Inflammatory macrophage (primary cell): ENCODE measurements around the gene NLN.
"Not testable (repeated sequence)": the region's sequence is repeated elsewhere in the genome, so short reads cannot be mapped to it uniquely, and the experiment has no call there.

ENCODE experiments used
- DNase-seq, 2 donors: peaks; one replicate each; pipeline ENCODE4 v3.0.0-alpha.2; 2020 to 2022

The NLN gene

DNA sequence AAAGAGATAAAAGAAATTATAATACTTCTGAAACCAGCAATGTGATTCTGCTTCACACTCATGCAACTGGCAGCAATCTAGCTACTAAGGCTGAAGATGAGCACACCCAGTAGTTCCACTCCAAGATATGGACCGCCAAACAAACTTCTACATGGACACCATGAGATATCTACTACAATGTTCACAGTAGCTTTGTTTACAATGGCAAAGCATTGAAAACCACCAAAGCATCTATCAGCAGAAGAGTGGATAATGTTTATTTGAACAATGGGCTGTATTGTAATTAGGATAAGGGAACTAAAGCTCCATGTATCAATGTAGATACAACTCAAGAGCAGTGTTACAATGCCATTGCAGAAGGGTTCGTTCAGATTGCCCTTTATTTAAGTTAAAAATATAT is 113.2 kb downstream of the NLN start:
- DNase-seq = no peak

DNA sequence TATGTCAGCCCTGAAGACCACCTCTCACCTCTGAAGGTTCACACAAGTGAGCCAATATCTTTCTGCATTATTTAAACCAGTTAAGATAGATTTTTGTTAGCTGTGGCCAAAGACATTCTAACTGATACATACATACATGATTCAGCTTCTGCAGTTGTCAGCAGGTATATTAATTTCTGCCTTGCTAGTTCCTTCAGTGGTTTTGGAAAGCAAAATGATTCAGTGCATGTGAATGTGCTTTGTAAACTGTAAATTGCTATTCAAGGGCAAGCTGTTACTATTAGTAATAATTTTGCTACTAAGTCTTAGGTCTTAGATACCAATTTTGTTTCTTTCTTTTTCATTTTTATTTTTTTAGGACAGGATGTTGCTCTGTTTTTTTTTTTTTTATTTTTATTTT is 115.1 kb downstream of the NLN start:
- no peak for DNase-seq

DNA sequence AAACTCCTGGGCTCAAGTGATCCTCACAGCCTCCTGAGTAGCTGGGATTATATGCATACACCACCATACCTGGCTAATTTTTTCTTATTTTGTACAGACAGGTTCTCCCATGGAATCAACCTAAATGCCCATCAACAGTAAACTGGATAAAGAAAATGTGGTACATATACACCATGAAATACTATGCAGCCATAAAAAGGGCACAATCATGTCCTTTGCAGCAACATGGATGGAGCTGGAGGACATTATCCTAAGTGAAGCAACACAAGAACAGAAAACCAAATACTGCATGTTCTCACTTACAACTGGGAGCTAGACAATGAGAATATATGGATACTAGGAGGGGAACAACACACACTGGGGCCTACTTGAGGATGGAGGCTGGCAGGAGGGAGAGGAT is 117.2 kb downstream of the NLN start:
- DNase-seq = not testable (repeated sequence)

DNA sequence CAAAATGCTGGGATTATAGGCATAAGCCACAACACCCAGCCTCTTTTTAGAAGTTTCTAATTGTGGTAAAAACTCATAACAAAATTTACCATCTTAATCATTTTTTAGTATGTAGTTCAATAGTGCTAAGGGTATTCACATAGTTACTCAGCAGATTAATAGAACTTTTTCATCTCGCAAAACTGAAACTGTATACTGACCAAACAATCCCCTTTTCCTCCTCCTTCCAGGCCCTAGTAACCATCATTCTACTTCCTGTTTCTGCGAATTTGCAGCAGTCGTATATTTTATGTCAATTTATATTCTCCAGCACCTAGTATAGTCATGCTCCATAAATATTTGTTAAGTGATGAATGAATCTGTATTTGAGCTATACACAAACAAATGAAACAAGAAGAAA is 118.1 kb downstream of the NLN start:
- no peak for DNase-seq

DNA sequence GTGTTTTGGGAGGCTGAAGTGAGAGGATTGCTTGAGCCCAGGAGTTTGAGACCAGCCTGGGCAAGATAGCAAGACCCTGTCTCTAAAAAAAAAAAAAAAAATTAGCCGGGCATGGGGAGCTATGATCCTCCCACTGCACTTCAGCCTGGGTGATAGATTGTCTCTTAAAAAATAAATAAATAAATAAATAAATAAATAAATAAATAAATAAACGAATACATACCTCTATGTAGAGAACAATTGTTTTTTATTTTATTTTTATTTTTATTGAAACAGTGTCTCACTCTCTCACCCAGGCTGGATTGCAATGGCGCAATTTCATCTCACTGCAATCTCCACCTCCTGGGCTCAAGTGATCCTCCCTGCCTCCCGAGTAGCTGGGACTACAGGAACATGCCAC is 122.8 kb downstream of the NLN start:
- not testable (repeated sequence) for DNase-seq

DNA sequence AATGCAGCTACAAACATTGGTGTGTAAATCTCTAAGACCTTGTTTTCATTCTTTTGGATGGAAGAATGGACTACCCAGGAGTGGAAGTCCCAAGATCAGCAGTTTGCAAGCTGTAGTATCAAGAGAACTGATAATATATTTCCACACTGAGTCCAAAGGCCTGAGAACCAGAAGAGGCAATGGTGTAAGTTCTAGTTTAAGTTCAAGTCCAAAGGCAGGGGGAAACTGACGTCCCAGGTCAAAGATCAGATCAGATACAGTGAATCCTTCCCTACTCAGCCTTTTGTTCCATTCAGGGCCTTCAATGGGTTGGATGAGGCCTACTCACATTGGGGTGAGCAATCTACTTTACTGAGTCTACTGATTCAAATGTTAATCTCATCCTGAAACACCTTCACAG is 124.1 kb downstream of the NLN start:
- DNase-seq = no peak

DNA sequence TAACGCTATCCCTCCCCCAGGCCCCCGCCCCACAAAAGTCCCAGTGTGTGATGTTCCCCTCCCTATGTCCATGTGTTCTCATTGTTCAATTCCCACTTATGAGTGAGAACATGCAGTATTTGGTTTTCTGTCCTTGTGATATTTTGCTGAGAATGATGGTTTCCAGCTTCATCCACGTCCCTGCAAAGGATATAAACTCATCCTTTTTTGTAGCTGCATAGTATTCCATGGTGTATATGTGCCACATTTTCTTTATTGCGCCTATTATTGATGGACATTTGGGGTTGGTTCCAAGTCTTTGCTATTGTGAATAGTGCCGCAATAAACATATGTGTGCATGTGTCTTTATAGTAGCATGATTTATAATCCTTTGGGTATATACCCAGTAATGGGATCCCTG is 125.0 kb downstream of the NLN start:
- DNase-seq = not testable (repeated sequence)

DNA sequence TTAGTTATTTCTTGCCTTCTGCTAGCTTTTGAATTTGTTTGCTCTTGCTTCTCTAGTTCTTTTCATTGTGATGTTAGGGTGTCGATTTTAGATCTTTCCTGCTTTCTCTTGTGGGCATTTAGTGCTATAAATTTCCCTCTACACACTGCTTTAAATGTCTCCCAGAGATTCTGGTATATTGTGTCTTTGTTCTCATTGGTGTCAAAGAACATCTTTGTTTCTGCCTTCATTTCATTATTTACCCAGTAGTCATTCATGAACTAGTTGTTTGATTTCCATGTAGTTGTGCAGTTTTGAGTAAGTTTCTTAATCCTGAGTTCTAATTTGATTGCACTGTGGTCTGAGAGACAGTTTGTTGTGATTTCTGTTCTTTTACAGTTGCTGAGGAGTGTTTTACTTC is 127.9 kb downstream of the NLN start:
- not testable (repeated sequence) for DNase-seq

DNA sequence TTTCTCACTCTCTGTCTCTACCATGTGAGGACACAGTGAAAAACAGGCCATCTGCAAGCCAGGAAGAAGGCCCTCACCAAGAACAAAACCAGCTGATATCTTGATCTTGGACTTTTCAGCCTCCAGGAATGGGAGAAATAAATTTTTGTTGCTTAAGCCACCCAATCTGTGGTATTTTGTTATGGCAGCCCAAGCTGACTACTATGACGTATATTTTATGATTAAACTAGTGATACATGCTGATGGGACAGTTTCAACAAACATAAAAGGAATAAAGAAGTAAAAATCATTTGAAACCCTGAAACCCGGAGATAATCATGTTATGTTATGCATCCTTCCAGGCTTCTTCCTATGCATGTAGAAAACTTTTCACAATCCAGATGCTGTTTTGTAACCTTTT is 132.9 kb downstream of the NLN start:
- DNase-seq = no peak

DNA sequence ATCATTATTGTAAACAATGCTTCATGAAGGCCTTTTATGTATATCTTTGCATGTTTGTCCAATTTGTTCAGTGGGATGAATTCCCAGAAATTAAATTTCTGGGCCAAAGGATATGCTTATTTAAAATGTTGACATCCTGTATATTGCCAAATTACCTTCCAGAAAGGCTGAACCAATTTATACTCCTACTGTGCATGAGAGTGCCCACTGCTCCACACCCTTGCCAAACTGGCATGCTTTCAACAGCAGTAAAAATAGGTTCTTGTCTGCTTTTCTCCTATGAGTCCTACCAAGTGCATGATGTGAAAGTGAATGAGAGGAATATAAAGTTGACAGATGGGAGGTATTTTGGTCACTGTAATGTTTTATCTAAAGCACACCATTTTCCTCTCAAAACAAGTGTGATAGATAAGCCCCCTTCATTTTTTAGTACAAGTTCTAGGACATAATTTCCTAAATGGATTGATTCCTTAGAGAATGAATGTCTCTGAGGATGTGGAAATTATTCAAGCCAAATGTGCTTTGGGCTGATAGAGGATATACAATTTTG is 133.8 kb downstream of the NLN start:
- no peak for DNase-seq

DNA sequence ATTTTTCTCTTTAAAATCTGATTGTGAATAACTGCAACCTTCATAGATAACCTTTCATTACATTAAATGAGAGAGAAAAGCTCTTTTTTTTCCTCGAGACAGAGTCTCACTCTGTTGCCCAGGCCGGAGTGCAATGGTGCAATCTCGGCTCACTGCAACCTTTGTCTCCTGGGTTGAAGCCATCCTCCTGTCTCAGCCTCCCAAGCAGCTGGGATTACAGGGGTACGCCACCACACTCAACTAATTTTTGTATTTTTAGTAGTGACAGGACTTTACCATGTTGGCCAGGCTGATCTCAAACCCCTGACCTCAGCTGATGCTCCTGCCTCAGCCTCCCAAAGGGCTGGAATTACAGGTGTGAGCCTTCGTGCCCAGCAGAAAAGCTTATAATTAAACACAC is 134.5 kb downstream of the NLN start:
- no peak for DNase-seq

DNA sequence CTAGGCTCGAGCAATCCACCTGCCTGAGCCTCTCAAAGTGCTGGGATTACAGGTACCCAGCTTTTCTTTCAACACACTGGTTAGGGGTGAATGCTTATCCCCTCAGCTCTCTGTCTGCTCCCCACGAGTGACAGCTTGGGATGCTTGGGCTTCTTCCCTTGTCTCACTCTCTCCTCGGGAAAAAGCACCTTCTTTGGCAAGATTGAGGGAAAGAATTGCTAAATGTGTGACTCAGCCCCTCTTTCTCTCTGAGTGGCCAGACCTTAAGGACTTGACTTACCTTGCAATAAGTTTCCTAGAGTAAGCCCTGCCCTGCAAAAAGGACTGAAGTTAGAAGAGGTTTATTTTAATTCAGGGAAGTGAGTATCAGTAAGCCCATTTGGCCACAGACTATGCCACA is 136.3 kb downstream of the NLN start:
- DNase-seq = no peak

DNA sequence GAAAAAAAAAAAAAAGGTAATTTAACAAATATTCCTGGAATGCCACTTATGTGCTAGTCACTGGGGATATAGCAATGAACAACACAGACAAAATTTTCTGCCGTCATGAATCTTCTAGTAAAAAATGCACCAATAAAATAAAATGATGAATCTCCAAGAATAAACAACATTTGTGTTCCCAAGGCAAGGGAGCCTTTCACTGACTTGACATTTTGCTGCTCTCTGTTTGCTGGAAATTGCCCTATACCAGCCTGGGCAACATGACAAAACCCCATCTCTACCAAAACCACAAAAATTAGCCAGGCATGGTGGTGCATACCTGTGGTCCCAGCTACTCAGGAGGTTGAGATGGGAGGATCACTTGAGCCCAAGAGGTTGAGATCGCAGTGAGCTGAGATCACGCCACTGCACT is 139.8 kb downstream of the NLN start:
- DNase-seq = no peak

DNA sequence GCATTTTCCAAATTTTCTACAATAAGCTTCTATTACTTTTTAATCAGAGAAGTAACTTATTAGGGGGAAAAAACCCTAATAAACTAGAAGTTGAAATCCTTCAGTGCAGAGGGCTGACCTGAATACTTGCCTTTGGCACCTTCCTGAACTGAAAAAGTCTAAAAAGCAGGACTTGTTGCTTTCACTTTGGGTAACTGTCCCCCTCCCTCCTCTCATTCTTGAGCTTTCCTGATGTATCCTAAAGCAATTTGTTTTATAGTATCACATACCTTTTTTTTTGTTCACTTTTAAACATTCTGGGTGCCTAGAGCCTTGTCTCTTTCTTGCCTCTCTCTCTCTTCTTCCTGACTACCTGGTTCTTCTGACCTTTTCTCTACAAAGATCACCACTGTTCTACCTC is 140.4 kb downstream of the NLN start:
- no peak for DNase-seq

DNA sequence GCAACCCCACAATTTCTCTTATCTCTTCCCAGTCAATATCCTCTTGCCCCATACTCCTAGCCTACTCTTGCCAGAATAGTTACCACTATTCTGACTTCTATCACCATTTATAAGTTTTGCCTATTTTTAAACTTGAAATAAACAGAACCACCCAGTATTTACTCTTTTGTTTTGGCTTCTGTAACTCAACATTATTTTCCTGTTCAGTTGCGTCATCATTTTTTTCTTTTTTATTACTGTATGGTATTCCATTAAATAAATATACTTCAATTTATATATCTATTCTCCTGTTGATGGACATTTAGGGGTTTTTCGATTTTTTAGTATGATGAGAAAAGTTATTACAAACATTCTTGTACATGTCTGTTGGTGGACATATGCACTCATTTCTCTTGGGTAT is 141.7 kb downstream of the NLN start:
- no peak for DNase-seq

DNA sequence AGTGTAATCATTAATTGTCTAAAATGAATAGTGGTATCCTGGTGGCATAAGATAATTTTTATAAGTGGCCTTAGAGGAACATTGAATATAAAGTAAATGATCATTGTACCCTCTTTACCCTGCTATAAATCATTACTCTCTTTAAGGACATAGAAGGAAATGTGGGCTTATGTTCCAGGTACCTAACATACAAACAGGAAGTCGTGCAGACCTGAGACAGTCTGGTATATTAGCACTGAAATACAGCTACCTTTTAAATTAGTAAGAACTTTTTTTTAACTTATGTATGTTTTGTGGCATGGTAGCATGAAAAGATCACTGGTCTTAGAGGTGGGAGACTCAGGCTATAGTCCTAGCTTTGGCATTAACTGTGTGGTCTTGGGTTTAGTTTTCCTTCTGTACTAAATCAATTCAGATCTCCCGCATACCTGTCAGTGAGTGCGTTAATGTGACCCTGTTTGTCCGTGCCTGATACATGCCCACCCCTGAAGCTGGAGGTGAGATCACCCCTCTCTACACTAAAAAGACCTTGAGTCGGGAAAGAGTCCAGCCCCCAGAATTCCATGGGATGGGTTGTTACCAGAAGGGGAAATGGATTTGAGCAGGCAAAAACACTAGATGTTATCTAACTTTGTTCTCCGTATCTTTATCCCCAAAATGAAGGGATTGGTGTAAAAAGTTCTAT is 145.0 kb downstream of the NLN start:
- DNase-seq = no peak

DNA sequence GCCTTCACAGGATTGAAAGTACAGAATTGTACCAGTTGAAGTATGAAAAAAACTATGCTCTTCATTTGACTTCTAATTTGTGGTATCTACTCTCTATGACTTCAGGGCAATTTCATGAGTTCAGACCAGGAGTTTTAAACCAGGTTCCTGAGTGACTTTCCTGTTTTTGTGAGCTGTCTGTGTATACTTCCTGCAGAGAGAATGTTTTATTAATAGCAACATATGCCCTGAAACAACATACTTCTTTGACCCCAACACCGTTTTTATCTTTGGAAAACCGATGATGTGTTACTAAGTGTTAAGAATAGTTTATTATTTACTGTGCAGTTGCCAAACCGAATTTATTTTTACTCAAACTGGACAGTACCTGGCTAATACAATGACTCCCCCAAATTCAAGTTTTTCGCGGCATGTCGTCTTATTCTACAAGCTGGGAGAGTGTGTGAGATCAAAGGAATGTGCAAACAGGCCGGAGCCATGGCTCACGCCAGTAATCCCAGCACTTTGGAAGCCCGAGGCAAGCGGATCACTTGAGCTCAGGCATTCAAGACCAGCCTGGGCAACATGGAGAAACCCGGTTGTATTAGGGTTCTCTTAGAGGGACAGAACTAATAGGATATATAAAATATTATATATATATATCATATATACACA is 145.7 kb downstream of the NLN start:
- no peak for DNase-seq

DNA sequence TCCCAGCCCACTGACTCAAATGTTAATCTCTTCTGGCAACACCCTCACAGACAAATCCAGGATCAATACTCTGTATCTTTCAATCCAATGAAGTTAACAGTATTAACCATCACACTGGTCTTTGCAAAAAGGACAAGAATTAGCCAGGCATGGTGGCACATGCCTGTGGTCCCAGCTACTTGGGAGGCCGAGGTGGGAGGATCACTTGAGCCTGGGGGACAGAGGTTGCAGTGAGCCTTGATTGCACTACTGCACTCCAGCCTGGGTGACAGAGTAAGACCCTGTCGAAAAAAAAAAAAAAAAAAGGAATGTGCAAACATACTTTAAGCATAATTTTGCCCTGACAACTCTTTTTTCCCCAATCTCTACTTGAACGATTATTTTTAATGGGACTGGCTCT is 146.5 kb downstream of the NLN start:
- DNase-seq = no peak

DNA sequence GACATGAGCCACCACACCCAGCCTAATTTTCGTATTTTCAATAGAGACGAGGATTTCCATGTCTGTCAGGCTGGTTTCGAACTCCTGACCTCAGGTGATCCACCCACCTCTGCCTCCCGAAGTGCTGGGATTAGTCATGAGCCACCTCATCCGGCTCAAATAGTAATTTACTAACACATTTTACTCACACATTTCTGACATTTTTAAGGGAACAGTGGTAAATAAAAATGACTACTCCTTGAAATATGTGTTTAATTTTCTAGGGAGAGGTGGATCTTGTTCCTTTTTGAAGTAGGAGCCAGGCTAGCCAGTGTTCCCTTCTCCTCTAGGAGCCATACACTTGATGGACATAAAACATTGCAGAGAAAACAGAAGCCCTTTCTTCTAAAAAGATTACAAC is 149.2 kb downstream of the NLN start:
- no peak for DNase-seq

DNA sequence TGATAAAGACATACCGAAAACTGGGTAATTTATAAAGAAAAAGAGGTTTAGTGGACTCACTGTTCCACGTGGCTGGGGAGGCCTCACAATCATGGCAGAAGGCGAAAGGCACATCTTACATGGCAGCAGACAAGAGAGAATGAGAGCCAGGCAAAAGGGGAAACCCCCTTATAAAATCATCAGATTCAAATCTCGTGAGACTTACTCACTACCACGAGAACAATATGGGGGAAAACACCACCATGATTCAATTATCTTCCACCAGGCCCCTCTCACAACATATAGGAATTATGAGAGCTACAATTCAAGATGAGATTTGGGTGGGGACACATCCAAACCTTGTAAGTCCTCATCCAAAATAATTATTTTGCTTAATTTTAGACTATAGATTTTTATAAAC is 149.8 kb downstream of the NLN start:
- DNase-seq = not testable (repeated sequence)

DNA sequence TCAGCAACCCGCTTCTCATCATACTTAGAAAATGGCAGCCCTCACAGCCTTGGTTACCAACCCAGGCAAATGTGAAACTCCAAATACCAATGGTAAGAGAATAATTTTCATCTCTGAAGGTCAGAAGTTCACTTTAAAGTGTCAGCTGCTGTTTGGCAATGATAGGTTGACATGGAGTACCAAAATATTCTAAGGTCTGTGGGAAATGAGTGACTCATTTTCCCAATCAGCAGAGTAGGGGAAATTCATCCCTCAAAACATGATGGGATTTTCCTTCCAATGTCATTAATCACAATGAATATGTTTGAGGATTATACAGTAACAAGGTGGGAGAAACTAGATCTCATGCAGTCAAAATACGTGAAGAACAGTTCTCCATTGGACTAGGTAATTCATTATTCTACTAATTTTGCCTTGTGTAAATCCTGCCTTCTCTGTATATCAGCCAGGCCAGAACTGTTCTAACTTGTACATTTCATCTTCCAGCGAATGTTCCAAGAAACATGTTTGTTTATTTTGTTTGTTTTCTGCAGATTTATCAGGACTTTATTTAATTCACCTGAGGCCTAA is 151.3 kb downstream of the NLN start:
- DNase-seq = no peak

DNA sequence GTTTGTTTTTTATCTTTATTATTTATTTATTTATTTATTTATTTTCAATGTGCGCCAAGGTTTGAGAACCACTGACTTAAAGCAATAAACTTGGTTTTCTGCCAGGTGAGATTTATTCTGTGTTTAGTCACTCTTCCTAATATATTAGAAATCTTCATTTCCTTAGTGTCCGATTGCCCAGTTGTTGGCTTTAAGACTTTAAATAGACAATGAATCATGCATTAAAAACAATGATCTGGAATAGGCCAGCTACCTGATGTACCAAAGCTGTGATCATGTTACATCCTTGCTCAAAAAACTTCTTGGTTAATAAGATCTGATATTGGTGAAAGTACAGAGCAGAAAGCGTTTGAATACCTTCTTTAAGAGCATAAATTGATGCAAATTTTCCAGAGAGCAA is 152.2 kb downstream of the NLN start:
- no peak for DNase-seq

DNA sequence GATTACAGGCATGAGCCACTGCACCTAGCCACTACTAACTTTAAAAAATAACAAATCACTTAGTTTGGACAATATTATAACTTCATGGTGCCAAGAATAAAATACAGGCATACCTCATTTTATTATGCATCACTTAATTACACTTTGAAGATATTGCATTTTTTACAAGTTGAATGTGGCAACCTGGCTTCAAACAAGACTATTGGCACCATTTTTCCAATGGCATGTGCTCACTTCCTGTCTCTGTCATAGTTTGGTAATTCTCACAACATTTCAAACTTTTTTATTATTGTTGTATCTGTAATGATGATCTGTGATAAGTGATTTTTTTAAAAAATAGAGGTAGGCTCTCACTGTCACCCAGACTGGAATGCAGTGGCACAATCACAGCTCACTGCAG is 154.5 kb downstream of the NLN start:
- DNase-seq = no peak

DNA sequence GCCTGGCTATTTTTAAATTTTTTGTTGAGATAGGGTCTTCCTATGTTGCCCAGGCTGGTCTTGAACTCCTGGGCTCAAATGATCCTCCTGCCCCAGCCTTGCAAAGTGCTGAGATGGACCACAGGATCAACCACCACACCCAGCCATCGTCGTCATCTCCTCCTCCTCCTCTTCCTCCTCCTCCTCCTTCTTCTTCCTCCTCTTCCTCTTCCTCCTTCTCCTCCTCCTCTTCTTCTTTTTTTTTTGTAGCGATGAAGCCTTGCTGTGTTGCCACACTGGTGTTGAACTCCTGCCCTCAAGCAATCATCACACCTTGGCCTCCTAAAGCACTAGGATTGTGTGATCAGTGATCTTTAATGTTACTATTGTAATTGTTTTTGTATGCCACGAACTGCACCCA is 155.0 kb downstream of the NLN start:
- peak in 1 of 2 donors; percentile 12 for DNase-seq
